ENCODE results near the gene HSFX4. TPM values are rescaled to one million over a fixed set of nuclear protein-coding genes. Genes with fewer than 3 reads are reported as not detected.
"Not testable (repeated sequence)": the region's sequence is repeated elsewhere in the genome, so short reads cannot be mapped to it uniquely, and the experiment has no call there.

The HSFX4 gene
- total RNA-seq = not detected

- H3K27me3 ChIP-seq (replicated peaks; ENCODE audit: insufficient read depth); intact Hi-C loops (cut with DNase I); DNase-seq (ENCODE audit: low spot score); H3K4me1 ChIP-seq (replicated peaks); H3K36me3 ChIP-seq; H3K4me3 ChIP-seq; H3K27ac ChIP-seq; H3K9me3 ChIP-seq: not testable (repeated sequence)
- WGBS = no CpG with 5 or more reads among the region's 7 CpGs
Measured at GRCh38 chrX:149929400-149929799, at the start of gene HSFX4. Gene HSFX4, plus strand, starts transcription at chrX:149929573. Its CDS starts 72 bp downstream, at chrX:149929645.

GRCh38 chrX:149881081-149881711 is 48.2 kb upstream of the HSFX4 start, which contains the start of gene MAGEA8:
Gene MAGEA8, plus strand, starts transcription at chrX:149881183. Its CDS starts 3,090 bp downstream, at chrX:149884273.
- 90% methylated on average over 11 of the region's 33 CpGs for WGBS
- DNase-seq (ENCODE audit: low spot score) = no peak
- H3K27ac ChIP-seq = no peak within 1 kb of the TSS

GRCh38 chrX:149890828-149891227 is 38.5 kb upstream of the HSFX4 start:
- intact Hi-C loops (cut with DNase I); H3K36me3 ChIP-seq; H3K4me1 ChIP-seq (replicated peaks); DNase-seq (ENCODE audit: low spot score); H3K27me3 ChIP-seq (replicated peaks; ENCODE audit: insufficient read depth); H3K27ac ChIP-seq; H3K9me3 ChIP-seq; H3K4me3 ChIP-seq: not testable (repeated sequence)
- 93% methylated on average over 2 of the region's 2 CpGs for WGBS

More at GRCh38 chrX:149881081-149881711, 48.2 kb upstream of the HSFX4 start, which contains the start of gene MAGEA8:
- no peaks in the 10 kb centered on the region for H3K27me3 ChIP-seq (replicated peaks; ENCODE audit: insufficient read depth)
- no peak for TF ChIP-seq CTCF (IDR thresholded peaks at IDR 0.05)
- TF ChIP-seq POLR2A (IDR thresholded peaks at IDR 0.05) = no peak
- no peak for TF ChIP-seq POLR2AphosphoS5 (IDR thresholded peaks at IDR 0.05)
- H3K4me1 ChIP-seq (replicated peaks) = no peaks in the 10 kb centered on the region
- H3K4me3 ChIP-seq = no peak within 1 kb of the TSS
- H3K9me3 ChIP-seq = no peaks in the 10 kb centered on the region
- H3K36me3 ChIP-seq = no peaks in the 10 kb centered on the region
- intact Hi-C loops (cut with DNase I) = no loop called here

- no peak overlapping the region for H3K4me3 ChIP-seq
- intact Hi-C loops (cut with DNase I) = no loop called here
- no peaks in the 10 kb centered on the region for H3K36me3 ChIP-seq
- no peaks in the 10 kb centered on the region for H3K4me1 ChIP-seq (replicated peaks)
- no peak overlapping the region for H3K27ac ChIP-seq
- no peaks in the 10 kb centered on the region for H3K9me3 ChIP-seq
- TF ChIP-seq POLR2A (IDR thresholded peaks at IDR 0.05) = no peak
- TF ChIP-seq POLR2AphosphoS5 (IDR thresholded peaks at IDR 0.05) = no peak
- TF ChIP-seq CTCF (IDR thresholded peaks at IDR 0.05) = no peak
- no peak for DNase-seq (ENCODE audit: low spot score)
- H3K27me3 ChIP-seq (replicated peaks; ENCODE audit: insufficient read depth) = no peaks in the 10 kb centered on the region
- 89% methylated on average over 1 of the region's 1 CpG for WGBS
Measured at GRCh38 chrX:149898554-149898953, 30.8 kb upstream of the HSFX4 start.

GRCh38 chrX:149903889-149904748 is 25.3 kb upstream of the HSFX4 start:
- no peaks in the 10 kb centered on the region for H3K9me3 ChIP-seq
- intact Hi-C loops (cut with DNase I) = no loop called here
- DNase-seq (ENCODE audit: low spot score) = no peak
- no peak overlapping the region for H3K4me3 ChIP-seq
- no peaks in the 10 kb centered on the region for H3K36me3 ChIP-seq
- no peaks in the 10 kb centered on the region for H3K27me3 ChIP-seq (replicated peaks; ENCODE audit: insufficient read depth)
- H3K4me1 ChIP-seq (replicated peaks) = no peaks in the 10 kb centered on the region
- no peak for TF ChIP-seq POLR2A (IDR thresholded peaks at IDR 0.05)
- no peak for TF ChIP-seq POLR2AphosphoS5 (IDR thresholded peaks at IDR 0.05)
- TF ChIP-seq CTCF (IDR thresholded peaks at IDR 0.05) = no peak
- H3K27ac ChIP-seq = no peak overlapping the region
- WGBS = 38% methylated on average over 6 of the region's 6 CpGs
